Measurements from ENCODE around the gene P2RX7. TPM values are rescaled to one million over a fixed set of nuclear protein-coding genes. Genes with fewer than 3 reads are reported as not detected.

The P2RX7 gene
- total and polyA plus RNA-seq, 8 donors: 0.77 to 8.8 (median 1.4) TPM

DNA sequence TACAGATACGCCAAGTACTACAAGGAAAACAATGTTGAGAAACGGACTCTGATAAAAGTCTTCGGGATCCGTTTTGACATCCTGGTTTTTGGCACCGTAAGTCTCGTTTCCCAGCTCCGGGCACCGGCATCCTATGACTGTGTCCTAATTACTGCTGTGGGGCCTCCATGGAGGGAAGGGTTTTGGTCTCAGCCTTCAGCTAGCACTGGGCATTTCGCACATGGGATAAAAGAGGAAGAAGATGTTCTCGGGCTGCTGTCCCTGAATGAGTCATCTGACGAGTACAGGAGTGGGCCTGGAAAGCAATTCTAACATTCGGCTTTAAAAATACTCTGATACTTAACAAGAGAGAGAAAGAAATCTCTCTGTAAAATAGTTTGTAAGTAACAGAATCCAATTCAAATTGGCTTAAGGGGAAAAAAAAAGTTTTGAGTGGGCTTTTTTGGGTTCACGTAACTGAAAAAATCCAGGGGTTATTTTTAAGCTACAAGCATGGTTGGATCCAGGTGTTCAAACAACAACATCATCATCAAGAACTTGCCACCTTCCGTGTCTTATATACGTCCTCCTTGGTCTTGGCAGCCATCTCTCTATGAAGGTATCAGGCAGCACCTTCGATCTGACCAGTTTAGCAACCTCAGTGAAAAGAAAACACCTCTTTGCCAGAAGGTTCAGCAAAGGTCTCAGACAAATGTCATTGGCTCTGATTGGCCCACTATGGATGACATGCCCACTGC, 42.9 kb downstream of the P2RX7 start:
- intact Hi-C loops (cut with DNase I): no loop called here
- TF ChIP-seq, protein P1, sequence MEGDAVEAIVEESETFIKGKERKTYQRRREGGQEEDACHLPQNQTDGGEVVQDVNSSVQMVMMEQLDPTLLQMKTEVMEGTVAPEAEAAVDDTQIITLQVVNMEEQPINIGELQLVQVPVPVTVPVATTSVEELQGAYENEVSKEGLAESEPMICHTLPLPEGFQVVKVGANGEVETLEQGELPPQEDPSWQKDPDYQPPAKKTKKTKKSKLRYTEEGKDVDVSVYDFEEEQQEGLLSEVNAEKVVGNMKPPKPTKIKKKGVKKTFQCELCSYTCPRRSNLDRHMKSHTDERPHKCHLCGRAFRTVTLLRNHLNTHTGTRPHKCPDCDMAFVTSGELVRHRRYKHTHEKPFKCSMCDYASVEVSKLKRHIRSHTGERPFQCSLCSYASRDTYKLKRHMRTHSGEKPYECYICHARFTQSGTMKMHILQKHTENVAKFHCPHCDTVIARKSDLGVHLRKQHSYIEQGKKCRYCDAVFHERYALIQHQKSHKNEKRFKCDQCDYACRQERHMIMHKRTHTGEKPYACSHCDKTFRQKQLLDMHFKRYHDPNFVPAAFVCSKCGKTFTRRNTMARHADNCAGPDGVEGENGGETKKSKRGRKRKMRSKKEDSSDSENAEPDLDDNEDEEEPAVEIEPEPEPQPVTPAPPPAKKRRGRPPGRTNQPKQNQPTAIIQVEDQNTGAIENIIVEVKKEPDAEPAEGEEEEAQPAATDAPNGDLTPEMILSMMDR (IDR thresholded peaks at IDR 0.05): no peak
- peak; percentile 25 to 47 (median 40) for ATAC-seq
- no peak overlapping the region for H3K27ac ChIP-seq
- WGBS, 2 donors: 71 to 76% methylated on average over 16 of the region's 16 CpGs
- H3K9me3 ChIP-seq: no peaks in the 10 kb centered on the region
- FAIRE-seq: no peak
- H3K4me1 ChIP-seq: peaks cover 6 to 19% (median 9%) of the 10 kb centered on the region in 3 donors
- H3K36me3 ChIP-seq: no peaks in the 10 kb centered on the region
- H3K27me3 ChIP-seq: no peaks in the 10 kb centered on the region
- DNase-seq: peak in 1 of 6 donors; percentile 26
- no peak overlapping the region for H3K4me3 ChIP-seq

GRCh38 chr12:121176826-121177529, 44.3 kb downstream of the P2RX7 start:
- H3K4me3 ChIP-seq: no peak overlapping the region
- TF ChIP-seq, protein P1 (IDR thresholded peaks at IDR 0.05): no peak
- no peak for ATAC-seq
- no peaks in the 10 kb centered on the region for H3K9me3 ChIP-seq
- H3K27me3 ChIP-seq: no peaks in the 10 kb centered on the region
- H3K27ac ChIP-seq: no peak overlapping the region
- 92 to 93% methylated on average over 19 of the region's 19 CpGs for WGBS, 2 donors
- peaks cover 6 to 19% (median 9%) of the 10 kb centered on the region in 3 donors for H3K4me1 ChIP-seq
- intact Hi-C loops (cut with DNase I): no loop called here
- no peak for FAIRE-seq
- H3K36me3 ChIP-seq: no peaks in the 10 kb centered on the region
- no peak for DNase-seq

DNA sequence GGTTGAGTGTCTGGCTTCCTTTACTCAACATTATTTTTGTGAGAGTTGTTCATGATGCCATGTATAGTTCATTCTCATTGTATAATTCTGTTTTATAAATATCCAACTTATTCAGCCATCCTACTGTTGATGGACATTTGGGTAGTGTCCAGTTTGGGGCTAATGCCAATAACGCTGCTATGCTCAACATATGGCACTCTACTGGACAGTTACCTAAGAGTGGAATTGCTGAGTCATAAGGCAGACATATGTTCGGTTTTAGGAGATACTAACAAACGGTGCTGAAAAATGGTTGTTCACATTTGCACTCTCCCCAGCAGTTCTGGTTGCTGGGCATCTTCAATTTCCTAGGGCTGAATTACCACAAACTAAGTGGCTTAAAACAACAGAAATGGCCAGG, 48.5 kb downstream of the P2RX7 start:
- ATAC-seq (no peak), FAIRE-seq (no peak), DNase-seq (no peak)
- H3K4me3 ChIP-seq: no peak overlapping the region
- TF ChIP-seq, protein P1 (IDR thresholded peaks at IDR 0.05): no peak
- H3K27ac ChIP-seq: no peak overlapping the region
- H3K27me3 ChIP-seq: no peaks in the 10 kb centered on the region
- no peaks in the 10 kb centered on the region for H3K36me3 ChIP-seq
- 61 to 64% methylated on average over 3 of the region's 3 CpGs for WGBS, 2 donors
- H3K4me1 ChIP-seq: no peaks in the 10 kb centered on the region
- intact Hi-C loops (cut with DNase I): no loop called here
- H3K9me3 ChIP-seq: no peaks in the 10 kb centered on the region

- DNase-seq: no peak
- TF ChIP-seq, protein P1 (IDR thresholded peaks at IDR 0.05): no peak
- no peaks in the 10 kb centered on the region for H3K36me3 ChIP-seq
- no peaks in the 10 kb centered on the region for H3K9me3 ChIP-seq
- H3K27ac ChIP-seq: no peak overlapping the region
- no peak for FAIRE-seq
- H3K4me3 ChIP-seq: no peak overlapping the region
- 82 to 91% methylated on average over 3 of the region's 3 CpGs for WGBS, 2 donors
- ATAC-seq: no peak
- H3K27me3 ChIP-seq: no peaks in the 10 kb centered on the region
- intact Hi-C loops (cut with DNase I): no loop called here
- H3K4me1 ChIP-seq: no peaks in the 10 kb centered on the region
These were observed 49.7 kb downstream of the P2RX7 start for GRCh38 chr12:121182222-121182893.

Data from pancreas (tissue), 10 donors.